HS-27A (cell line): ENCODE results near the gene ADAT3.

Experiments
- DNase-seq: peaks from one replicate; pipeline ENCODE4 v3.0.0-alpha.2; 2012; ENCODE audit warnings: low read depth, missing footprints

The ADAT3 gene

GRCh38 chr19:1938071-1938470, 32.9 kb downstream of the ADAT3 start:
- no peak for DNase-seq

- no peak for DNase-seq
These were observed 36.2 kb downstream of the ADAT3 start, which contains the start of gene CSNK1G2 for GRCh38 chr19:1941146-1942077. CSNK1G2 (plus strand) TSS chr19:1941172; CDS start chr19:1969773, 28,601 bp downstream.

GRCh38 chr19:1942078-1942933, 37.1 kb downstream of the ADAT3 start:
- no peak for DNase-seq

DNA sequence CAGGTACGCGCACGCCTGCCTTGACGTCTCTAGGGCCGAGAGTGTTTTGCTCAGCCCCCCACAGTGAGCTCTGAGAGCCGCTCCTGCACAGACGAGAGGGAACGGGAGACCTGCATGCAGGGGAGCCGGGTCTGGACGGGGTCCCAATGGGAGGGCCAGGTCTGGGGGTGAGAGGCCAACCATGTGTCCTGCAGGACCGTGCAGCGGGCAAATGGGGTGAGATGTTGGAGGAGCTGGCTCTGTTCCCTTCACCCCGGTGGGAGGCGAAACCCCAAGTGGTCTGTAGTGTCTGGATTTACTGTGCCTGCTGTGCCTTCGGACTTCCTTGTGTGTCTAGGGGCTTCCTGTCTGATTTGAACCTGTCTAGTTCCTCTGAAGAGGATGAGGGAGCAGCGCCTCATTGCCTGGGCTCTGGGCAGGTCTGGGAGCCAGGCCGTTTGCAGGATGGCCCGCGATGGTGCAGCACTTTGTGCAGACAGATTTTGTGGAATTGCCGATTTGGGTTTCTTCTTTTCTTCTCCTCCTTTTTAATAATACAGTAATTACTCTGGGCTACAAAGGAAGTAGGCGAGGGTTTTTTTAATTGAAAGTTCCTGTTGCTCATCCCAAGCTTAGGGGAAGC, 37.8 kb downstream of the ADAT3 start:
- no peak for DNase-seq

GRCh38 chr19:1943661-1944087, 38.5 kb downstream of the ADAT3 start:
- no peak for DNase-seq

DNA sequence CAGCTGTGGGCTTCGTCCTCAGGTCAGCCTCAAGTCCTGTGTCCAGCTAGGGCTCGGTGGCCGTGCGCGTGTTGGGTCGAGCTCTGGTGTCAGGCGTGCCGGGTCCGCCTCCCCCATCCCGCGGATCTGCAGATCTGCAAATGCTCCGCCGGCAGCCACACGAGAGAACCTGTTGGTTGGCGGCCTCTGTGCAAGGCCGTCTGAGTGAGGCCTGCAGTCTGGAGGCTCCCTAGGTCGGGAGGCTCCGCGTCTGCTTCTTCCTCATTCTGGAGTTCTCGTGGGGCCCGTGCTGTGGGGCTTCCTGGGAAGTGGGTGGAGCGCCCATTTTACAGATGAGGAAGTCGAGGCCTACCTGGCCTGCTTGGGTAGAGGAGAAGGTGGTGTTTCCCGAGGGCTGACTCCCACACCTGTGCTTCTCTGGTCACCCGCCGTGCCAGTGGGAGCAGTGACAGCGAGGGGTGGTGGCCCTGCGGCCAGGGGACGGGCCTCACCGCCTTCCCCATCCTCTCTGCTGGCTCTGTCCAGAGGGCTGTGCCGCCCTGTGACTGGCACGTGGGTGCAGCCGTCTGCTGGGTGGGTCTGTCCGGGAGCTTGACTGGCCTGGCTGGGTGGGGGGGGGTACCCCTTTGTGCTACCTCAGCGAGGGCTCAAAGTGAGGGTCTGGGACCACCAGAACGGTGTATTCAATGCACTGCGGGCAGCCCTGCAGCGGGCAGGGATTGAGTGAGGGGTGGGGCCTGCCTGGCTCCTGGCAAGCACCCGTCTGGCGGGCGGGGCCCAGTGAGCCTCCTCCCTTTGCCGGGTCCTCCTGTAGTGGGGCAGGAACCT, 39.1 kb downstream of the ADAT3 start:
- no peak for DNase-seq

DNA sequence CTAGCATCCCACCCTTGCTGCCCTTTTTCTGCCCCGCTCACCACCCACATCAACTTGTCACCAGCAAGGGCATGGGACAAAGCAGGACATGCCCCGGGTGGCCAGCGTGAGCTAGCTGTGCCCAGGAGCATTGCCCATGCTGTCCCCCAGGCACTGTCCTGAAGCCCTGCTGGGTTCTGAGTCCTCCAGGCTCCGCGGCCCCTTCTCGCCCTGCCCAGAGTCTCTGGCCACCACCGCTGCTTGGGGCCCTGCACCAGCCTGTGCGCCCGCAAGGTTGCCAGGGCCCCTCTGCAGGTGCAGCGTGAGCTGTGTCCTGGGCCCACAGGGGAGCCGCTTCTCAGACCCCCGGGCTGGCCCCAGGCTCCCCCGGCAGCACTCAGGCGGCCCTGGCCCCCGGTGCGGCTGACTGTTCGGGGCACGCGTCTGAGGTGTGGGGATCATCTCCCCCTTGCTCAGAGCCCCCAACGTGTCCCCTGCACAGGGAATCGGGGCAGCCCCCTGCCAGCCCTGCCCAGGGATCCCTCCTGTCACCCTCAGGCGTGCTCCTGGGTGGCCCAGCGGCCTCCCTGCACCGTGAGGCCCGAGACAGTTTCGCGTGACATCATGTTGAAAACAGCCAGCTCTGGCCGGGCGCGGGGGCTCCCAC, 39.8 kb downstream of the ADAT3 start:
- no peak for DNase-seq

- DNase-seq: no peak
These were observed 40.7 kb downstream of the ADAT3 start for GRCh38 chr19:1945899-1946298.

DNA sequence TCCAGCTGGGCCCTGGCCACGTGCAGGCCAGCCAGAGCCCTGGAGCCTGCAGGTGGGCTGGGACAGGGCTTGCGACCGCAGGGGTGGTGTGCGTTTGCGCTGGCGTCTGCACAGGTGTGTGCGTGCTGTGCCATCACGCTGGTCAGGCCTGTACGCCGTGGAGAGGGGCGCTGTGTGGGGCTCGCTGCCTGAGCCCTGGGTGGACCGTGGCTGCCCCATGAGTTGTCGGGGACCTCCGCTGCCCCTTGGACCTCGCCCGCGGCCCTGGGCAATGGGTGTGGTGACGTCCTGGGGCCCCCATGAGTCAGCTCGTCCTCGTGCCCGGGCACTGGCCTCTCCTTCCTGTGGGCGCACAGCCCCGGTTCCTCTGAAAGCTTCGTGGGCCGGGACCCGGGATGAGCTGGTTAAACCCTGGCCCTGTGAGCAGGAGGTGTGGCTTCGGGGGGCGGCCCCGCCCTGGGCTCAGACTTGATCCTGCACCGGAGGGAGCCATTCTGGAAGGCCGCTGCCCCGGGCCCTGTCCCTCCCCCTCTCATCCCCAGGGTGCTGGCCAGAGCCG, 42.5 kb downstream of the ADAT3 start:
- no peak for DNase-seq

GRCh38 chr19:1949304-1950101, 44.3 kb downstream of the ADAT3 start:
- no peak for DNase-seq

DNA sequence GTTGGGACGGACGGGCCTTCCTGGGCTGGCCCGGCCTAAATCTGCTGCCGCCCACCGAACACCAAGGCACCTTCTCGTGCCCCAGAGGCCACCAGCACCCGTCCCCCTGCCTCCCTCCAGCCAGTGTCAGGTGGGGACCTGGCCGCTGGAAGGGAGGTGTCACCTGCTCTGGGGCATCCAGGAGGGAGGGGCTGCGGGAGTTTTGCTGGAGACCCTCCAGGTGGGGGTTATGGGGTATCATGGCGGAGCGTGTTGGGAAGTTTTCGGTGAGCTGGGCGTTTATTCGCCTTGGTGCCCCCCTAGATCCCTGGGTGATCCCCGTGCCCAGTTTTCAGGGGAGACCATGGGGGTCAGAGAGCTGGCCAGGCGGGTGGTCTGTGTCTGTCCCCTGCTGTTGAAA, 45.4 kb downstream of the ADAT3 start:
- DNase-seq: no peak

DNA sequence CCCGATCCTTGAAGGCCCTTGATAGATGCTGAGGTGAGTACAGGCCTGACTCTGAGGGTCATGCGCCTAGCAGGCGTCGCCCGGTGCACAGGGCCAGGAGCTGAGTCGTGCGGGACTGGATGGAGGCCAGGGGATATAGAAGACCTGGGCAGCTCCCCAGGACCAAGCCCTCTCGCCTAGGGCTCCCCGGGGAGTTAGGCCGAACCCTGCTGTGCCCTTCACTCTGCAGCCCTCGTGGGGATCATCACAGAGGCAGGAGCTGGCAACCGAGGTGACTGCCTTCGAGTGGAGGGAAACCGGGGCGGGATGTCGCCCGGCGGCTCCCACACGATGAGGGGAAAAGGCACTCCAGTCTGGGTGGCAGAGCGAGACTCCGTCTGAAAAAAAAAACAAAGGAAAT, 47.4 kb downstream of the ADAT3 start:
- DNase-seq: no peak

GRCh38 chr19:1953037-1953436, 47.8 kb downstream of the ADAT3 start:
- DNase-seq: no peak

GRCh38 chr19:1953441-1954094, 48.4 kb downstream of the ADAT3 start:
- no peak for DNase-seq

DNA sequence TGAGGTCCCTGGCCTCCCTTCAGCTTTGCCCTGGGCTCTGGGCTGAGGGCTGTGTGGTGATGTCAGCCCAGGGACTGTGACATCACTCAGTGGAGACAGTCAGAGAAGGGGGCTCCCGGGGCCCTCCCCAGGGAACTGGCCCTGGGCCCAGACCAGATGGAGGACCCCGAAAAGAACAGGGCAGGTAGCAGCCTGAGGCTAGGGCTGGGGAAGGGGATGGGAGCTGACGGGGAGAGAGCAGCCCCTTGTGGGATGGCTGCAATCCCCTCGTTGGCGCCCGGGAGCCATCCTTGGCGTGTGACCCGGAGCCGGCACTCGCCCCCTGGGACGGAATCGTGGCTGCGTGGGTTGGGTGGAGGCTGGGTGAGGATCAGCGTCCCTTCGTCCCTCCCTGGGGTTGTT, 49.3 kb downstream of the ADAT3 start:
- no peak for DNase-seq

DNA sequence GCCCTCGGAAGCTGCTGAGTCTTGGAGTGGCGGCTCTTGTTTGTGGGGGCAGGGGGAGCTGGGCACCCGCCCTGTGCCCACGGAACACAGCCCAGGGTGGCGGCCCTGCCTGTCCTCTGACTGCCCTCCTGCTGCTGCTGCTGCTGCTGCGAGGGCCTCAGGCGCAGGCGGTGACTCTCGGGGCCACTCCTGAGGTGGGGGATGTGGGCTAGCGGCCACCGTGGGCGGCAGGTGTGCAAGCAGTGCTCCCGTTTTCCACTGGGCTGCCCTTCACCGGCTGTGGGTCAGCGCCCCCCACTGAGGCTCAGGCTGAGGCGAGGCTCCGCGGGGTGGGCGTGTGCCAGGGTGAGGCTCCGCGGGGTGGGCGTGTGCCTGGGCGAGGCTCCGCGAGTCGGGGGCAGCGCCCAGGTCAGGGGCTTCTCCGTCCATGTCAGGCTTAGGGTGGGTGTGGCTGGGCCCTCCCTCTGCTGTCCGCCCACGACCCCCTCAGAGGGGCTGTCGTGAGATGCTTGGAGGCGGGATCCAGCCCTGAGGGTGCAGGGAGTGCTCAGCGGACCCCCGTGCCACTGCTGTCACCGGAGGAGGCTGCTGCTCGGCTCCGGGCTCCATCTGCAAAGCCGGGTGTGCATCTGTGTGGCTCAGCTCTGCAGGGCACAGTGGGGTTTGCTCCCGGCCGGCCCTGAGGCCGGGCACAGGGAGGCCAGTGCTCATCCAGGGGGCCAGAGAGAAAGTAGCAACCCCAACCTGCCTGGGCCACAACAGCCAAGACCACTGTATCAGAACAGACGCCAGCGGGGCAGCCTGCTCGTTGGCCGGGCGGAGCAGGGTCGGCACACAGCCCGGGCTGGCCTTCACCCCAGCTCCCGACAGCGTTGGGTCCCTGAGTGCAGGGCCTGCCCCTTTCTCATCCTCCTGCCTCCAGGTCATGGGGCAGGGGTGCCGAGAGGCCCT, 50.2 kb downstream of the ADAT3 start:
- DNase-seq: no peak

GRCh38 chr19:1956122-1956494, 50.9 kb downstream of the ADAT3 start:
- no peak for DNase-seq

GRCh38 chr19:1956868-1957492, 51.8 kb downstream of the ADAT3 start:
- no peak for DNase-seq
